ENCODE data around the gene ZNF470. TPM values are rescaled to one million over a fixed set of nuclear protein-coding genes. Genes with fewer than 3 reads are reported as not detected.
A peak's percentile ranks its signal among the peaks of the same experiment; 100 is the strongest.

The ZNF470 gene
- total and polyA plus RNA-seq, 7 donors = 0.46 to 5.8 (median 4.8) TPM

GRCh38 chr19:56577719-56578602 is 10.7 kb downstream of the ZNF470 start:
- TF ChIP-seq, protein P1, sequence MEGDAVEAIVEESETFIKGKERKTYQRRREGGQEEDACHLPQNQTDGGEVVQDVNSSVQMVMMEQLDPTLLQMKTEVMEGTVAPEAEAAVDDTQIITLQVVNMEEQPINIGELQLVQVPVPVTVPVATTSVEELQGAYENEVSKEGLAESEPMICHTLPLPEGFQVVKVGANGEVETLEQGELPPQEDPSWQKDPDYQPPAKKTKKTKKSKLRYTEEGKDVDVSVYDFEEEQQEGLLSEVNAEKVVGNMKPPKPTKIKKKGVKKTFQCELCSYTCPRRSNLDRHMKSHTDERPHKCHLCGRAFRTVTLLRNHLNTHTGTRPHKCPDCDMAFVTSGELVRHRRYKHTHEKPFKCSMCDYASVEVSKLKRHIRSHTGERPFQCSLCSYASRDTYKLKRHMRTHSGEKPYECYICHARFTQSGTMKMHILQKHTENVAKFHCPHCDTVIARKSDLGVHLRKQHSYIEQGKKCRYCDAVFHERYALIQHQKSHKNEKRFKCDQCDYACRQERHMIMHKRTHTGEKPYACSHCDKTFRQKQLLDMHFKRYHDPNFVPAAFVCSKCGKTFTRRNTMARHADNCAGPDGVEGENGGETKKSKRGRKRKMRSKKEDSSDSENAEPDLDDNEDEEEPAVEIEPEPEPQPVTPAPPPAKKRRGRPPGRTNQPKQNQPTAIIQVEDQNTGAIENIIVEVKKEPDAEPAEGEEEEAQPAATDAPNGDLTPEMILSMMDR (IDR thresholded peaks at IDR 0.05) = no peak
- no peak for TF ChIP-seq EP300 (IDR thresholded peaks at IDR 0.05)
- TF ChIP-seq POLR2AphosphoS5 (IDR thresholded peaks at IDR 0.05) = no peak
- TF ChIP-seq POLR2A (IDR thresholded peaks at IDR 0.05) = no peak
- Histone ChIP-seq H3K9me3 (peaks cover 37 to 93% (median 74%) of the 10 kb centered on the region in 4 donors), H3K27ac (no peak overlapping the region), H3K36me3 (peaks cover 11 to 87% (median 42%) of the 10 kb centered on the region in 4 donors), H3K4me1 (no peaks in the 10 kb centered on the region), H3K4me3 (no peak overlapping the region), H3K27me3 (no peaks in the 10 kb centered on the region)
- 96 to 98% methylated on average over 11 of the region's 11 CpGs for WGBS, 2 donors
- intact Hi-C loops (cut with DNase I) = no loop called here
- DNase-seq = no peak

GRCh38 chr19:56594446-56594782 is 27.1 kb downstream of the ZNF470 start:
- Histone ChIP-seq H3K9me3 (peaks cover 0 to 4% (median 0%) of the 10 kb centered on the region in 4 donors), H3K36me3 (peaks cover 0 to 5% (median 0%) of the 10 kb centered on the region in 4 donors), H3K4me3 (peak overlapping the region in 3 of 4 donors; percentile 80 to 100 (median 97)), H3K27ac (peak overlapping the region in 3 of 4 donors; percentile 78 to 80 (median 80)), H3K27me3 (no peaks in the 10 kb centered on the region), H3K4me1 (peaks cover 0 to 19% (median 8%) of the 10 kb centered on the region in 4 donors)
- 61 to 64% methylated on average over 4 of the region's 4 CpGs for WGBS, 2 donors
- no peak for TF ChIP-seq POLR2A (IDR thresholded peaks at IDR 0.05)
- no peak for DNase-seq
- intact Hi-C loops (cut with DNase I) = loop anchor here (2.0 to 10.0 kb wide), 2 partner anchors 28 to 200 kb away; partner anchors contain the start of genes ZNF470 and ZNF582

GRCh38 chr19:56594783-56595547 is 27.7 kb downstream of the ZNF470 start, which contains the start of gene ZNF71:
Gene ZNF71 (plus strand): TSS chr19:56595302. CDS start chr19:56601559, 6,257 bp downstream.
- Histone ChIP-seq H3K36me3 (peaks cover 0 to 5% (median 0%) of the 10 kb centered on the region in 4 donors), H3K9me3 (peaks cover 0 to 4% (median 0%) of the 10 kb centered on the region in 4 donors), H3K27me3 (no peaks in the 10 kb centered on the region), H3K4me1 (peaks cover 0 to 19% (median 8%) of the 10 kb centered on the region in 4 donors), H3K4me3 (peak within 1 kb of the TSS; percentile 80 to 100 (median 90)), H3K27ac (peak within 1 kb of the TSS; percentile 71 to 80 (median 79))
- 1% methylated on average over 52 of the region's 52 CpGs for WGBS, 2 donors
- intact Hi-C loops (cut with DNase I) = loop anchor here (2.0 to 10.0 kb wide), 4 partner anchors 28 to 200 kb away; partner anchors contain the start of genes ZNF470, ZNF582, ZNF667 and ZNF835
- TF ChIP-seq POLR2AphosphoS5 (IDR thresholded peaks at IDR 0.05) (peak; percentile 41 to 69 (median 59)), EP300 (IDR thresholded peaks at IDR 0.05) (no peak), POLR2A (IDR thresholded peaks at IDR 0.05) (no peak)
- DNase-seq = peak; percentile 93

- H3K36me3 ChIP-seq = peaks cover 0 to 5% (median under 1%) of the 10 kb centered on the region in 4 donors
- 1% methylated on average over 4 of the region's 4 CpGs for WGBS, 2 donors
- H3K4me1 ChIP-seq = peaks cover 0 to 19% (median 8%) of the 10 kb centered on the region in 4 donors
- no peaks in the 10 kb centered on the region for H3K27me3 ChIP-seq
- DNase-seq = no peak
- intact Hi-C loops (cut with DNase I) = loop anchor here (2.0 to 10.0 kb wide), 4 partner anchors 29 to 201 kb away; partner anchors contain the start of genes ZNF470, ZNF582, ZNF667 and ZNF835
- TF ChIP-seq, protein P1 (IDR thresholded peaks at IDR 0.05) = no peak
- TF ChIP-seq POLR2A (IDR thresholded peaks at IDR 0.05) (no peak), POLR2AphosphoS5 (IDR thresholded peaks at IDR 0.05) (no peak), EP300 (IDR thresholded peaks at IDR 0.05) (no peak)
- peak overlapping the region; percentile 71 to 80 (median 79) for H3K27ac ChIP-seq
- peak overlapping the region; percentile 80 to 100 (median 90) for H3K4me3 ChIP-seq
- peaks cover 0 to 4% (median 0%) of the 10 kb centered on the region in 4 donors for H3K9me3 ChIP-seq
Measured at GRCh38 chr19:56595548-56595899, 28.3 kb downstream of the ZNF470 start.

DNA sequence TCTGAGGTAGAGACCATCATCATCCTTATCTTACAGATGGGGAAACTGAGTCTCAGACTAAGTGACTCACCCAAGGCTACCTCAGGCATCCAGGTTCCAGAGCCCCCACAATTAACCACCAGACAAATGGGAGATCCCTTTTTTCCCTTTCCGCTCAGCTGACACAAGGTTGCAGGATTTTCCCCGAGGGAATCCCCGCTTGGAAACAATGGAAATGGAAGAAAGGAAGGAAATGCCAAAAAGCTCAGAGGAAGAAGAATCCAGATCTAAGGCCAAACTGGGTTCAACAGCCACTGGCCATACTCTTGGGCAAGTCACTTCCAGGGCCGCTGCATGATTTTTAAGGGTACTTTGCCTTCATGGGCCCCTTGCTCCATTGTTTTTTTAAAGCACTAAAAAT is 29.4 kb downstream of the ZNF470 start:
- Histone ChIP-seq H3K27ac (no peak overlapping the region), H3K9me3 (peaks cover 0 to 12% (median 0%) of the 10 kb centered on the region in 4 donors), H3K27me3 (no peaks in the 10 kb centered on the region), H3K36me3 (peaks cover 0 to 17% (median 4%) of the 10 kb centered on the region in 4 donors), H3K4me3 (no peak overlapping the region), H3K4me1 (peaks cover 0 to 19% (median 8%) of the 10 kb centered on the region in 4 donors)
- WGBS, 2 donors = 81 to 84% methylated on average over 4 of the region's 4 CpGs
- TF ChIP-seq POLR2A (IDR thresholded peaks at IDR 0.05) (no peak), POLR2AphosphoS5 (IDR thresholded peaks at IDR 0.05) (no peak), EP300 (IDR thresholded peaks at IDR 0.05) (no peak)
- TF ChIP-seq, protein P1 (IDR thresholded peaks at IDR 0.05) = no peak
- DNase-seq = no peak
- intact Hi-C loops (cut with DNase I) = loop anchor here (5.0 to 10.0 kb wide), 3 partner anchors 76 to 202 kb away; partner anchors contain the start of genes ZNF582, ZNF667 and ZNF835
